Panc1 (cell line): ENCODE results near the gene BCL10. TPM values are rescaled to one million over a fixed set of nuclear protein-coding genes. Genes with fewer than 3 reads are reported as not detected.
A peak's percentile ranks its signal among the peaks of the same experiment; 100 is the strongest.

Experiments used
- ATAC-seq: fragments of 200-7000 bp; cut with Tn5 transposase; 2 replicates; pipeline ENCODE4 v1.9.1; 2020; ENCODE audit warnings: mild to moderate bottlenecking, moderate library complexity
- BruUV-seq: library from RNA; stranded (reverse); fragments of 400-500 nt; replicated peaks from 2 replicates; lab custom pipeline; 2021; lab: Mats Ljungman, UMichigan
- CTCF ChIA-PET: fragments of 300-600 bp; sonication (Branson Sonifier 250); formaldehyde crosslinking; loops from one replicate; lab custom pipeline; 2022; ENCODE audit warnings: antibody characterized with exemption; lab: Charles Lee
- POLR2A ChIA-PET: fragments of 300-600 bp; sonication (Branson Sonifier 250); formaldehyde crosslinking; loops from one replicate; lab custom pipeline; 2022; ENCODE audit warnings: antibody characterized with exemption; lab: Charles Lee
- DNase-seq: peaks from one replicate; pipeline ENCODE4 v3.0.0-alpha.2; 2010; ENCODE audit warnings: low read depth, low spot score
- H3K27ac ChIP-seq: 2 replicates; pipeline ENCODE4 v1.5.1; 2011; ENCODE audit warnings: mild to moderate bottlenecking, low read length, inconsistent platforms
- H3K27me3 ChIP-seq: fragments of 200-500 bp; sonication (Bioruptor generic); 2 replicates; pipeline ENCODE4 v1.6.0; 2014; ENCODE audit warnings: low read length, inconsistent platforms; ENCODE audit not compliant: control insufficient read depth, insufficient read depth
- H3K36me3 ChIP-seq: fragments of 200-500 bp; sonication (Bioruptor generic); 2 replicates; pipeline ENCODE4 v1.5.1; 2014; ENCODE audit warnings: inconsistent platforms, mild to moderate bottlenecking, low read length, moderate library complexity; ENCODE audit not compliant: control insufficient read depth, insufficient read depth
- H3K4me1 ChIP-seq: 2 replicates; pipeline ENCODE4 v1.5.1; 2011; ENCODE audit warnings: inconsistent platforms, mild to moderate bottlenecking, low read length, moderate library complexity; ENCODE audit not compliant: control insufficient read depth, insufficient read depth
- H3K4me3 ChIP-seq, 2 experiments: 2 replicates each; pipeline ENCODE4 v1.5.1; 2011 to 2012; ENCODE audit warnings: low read depth in 2 of 2, low read length in 2 of 2, mild to moderate bottlenecking in 2 of 2, inconsistent platforms in 1 of 2, moderate library complexity in 1 of 2
- H3K9me3 ChIP-seq: fragments of 200-500 bp; sonication (Bioruptor generic); 2 replicates; pipeline ENCODE4 v1.5.1; 2014; ENCODE audit warnings: low read depth, mild to moderate bottlenecking, inconsistent platforms, low read length, moderate library complexity; ENCODE audit not compliant: control insufficient read depth, insufficient read depth
- CTCF ChIP-seq: fragments of 450-650 bp; IDR thresholded peaks from 2 replicates; pipeline ENCODE4 v1.5.1; 2017; ENCODE audit warnings: mild to moderate bottlenecking
- POLR2AphosphoS5 ChIP-seq: IDR thresholded peaks from 2 replicates; pipeline ENCODE4 v1.6.1; 2012; ENCODE audit warnings: mild to moderate bottlenecking, low read depth, low read length, moderate library complexity
- REST ChIP-seq, 2 experiments: IDR thresholded peaks; 2 replicates each; pipeline ENCODE4 v1.6.1; 2011 to 2012; ENCODE audit warnings: low read depth in 2 of 2, control low read depth in 1 of 2, low read length in 1 of 2, mild to moderate bottlenecking in 1 of 2, moderate library complexity in 1 of 2; ENCODE audit not compliant: insufficient read depth in 1 of 2
- SIN3A ChIP-seq: IDR thresholded peaks from 2 replicates; pipeline ENCODE4 v1.6.1; 2012; ENCODE audit warnings: low read depth, mild to moderate bottlenecking, low read length, moderate library complexity, borderline replicate concordance; ENCODE audit not compliant: insufficient read depth
- TCF7L2 ChIP-seq: IDR thresholded peaks from 2 replicates; pipeline ENCODE4 v1.6.1; 2011; ENCODE audit warnings: mild to moderate bottlenecking, low read depth, low read length, inconsistent platforms
- in situ Hi-C: cut with HindIII; loops from 2 replicates; pipeline ENCODE4 v1.10.0; 2016; ENCODE audit warnings: low sequenced_read_pairs, low pct_unique_long_range_greater_than_20kb
- intact Hi-C: fragments of 100-400 bp; cut with micrococcal nuclease; formaldehyde crosslinking; loops from one replicate; pipeline ENCODE4 v1.10.0; 2022; ENCODE audit not compliant: unreplicated experiment
- total RNA-seq: library from RNA; stranded (reverse); gene quantifications from one replicate; pipeline ENCODE4 v1.2.1, GENCODE V29; 2021; ENCODE audit not compliant: unreplicated experiment

BCL10 gene
- total RNA-seq, 1 experiment from 2014 or later = 69.9 TPM

GRCh38 chr1:85303440-85304162 lies 27.2 kb upstream of the BCL10 start:
- Histone ChIP-seq H3K4me3 (no peak overlapping the region), H3K27me3 (no peaks in the 10 kb centered on the region), H3K9me3 (no peaks in the 10 kb centered on the region), H3K4me1 (peaks cover 20% of the 10 kb centered on the region), H3K27ac (peak overlapping the region; percentile 41), H3K36me3 (no peaks in the 10 kb centered on the region)
- no peak for ATAC-seq
- ChIA-PET POLR2A (no interaction called here), CTCF (interaction anchor here (0.5 kb wide), 1 partner anchor 326 kb away, joined by 3 read pairs; no protein-coding TSS in a partner anchor)
- intact Hi-C loops (no loop called here), in situ Hi-C loops (loop anchor here (25.0 kb wide), 1 partner anchor 384 kb away; no protein-coding TSS in a partner anchor)
- no peak for TF ChIP-seq POLR2AphosphoS5
- BruUV-seq = no TSS peak
- no peak for DNase-seq

- Histone ChIP-seq H3K36me3 (no peaks in the 10 kb centered on the region), H3K4me1 (peaks cover 38% of the 10 kb centered on the region), H3K27ac (peak overlapping the region; percentile 89; the same call in 1 of the 2 replicates), H3K9me3 (no peaks in the 10 kb centered on the region), H3K4me3 (no peak overlapping the region), H3K27me3 (no peaks in the 10 kb centered on the region)
- CTCF ChIA-PET = no interaction called here
- in situ Hi-C loops (loop anchor here (25.0 kb wide), 1 partner anchor 387 kb away; no protein-coding TSS in a partner anchor), intact Hi-C loops (no loop called here)
- DNase-seq (no peak), ATAC-seq (no peak)
- TF ChIP-seq POLR2AphosphoS5 = no peak
- no peak for TF ChIP-seq TCF7L2
- TF ChIP-seq CTCF = no peak
- TF ChIP-seq SIN3A = no peak
- no peak for TF ChIP-seq REST (IDR thresholded peaks at IDR 0.05; ENCODE audit: insufficient read depth in 1 of 2, low read depth in 2 of 2, low read length in 1 of 2)
- BruUV-seq = no TSS peak
- POLR2A ChIA-PET = no interaction called here
Measured at GRCh38 chr1:85300140-85300539, 23.7 kb upstream of the BCL10 start.
